ENCODE measurements around the gene ZNF302.
"Not testable (repeated sequence)": the region's sequence is repeated elsewhere in the genome, so short reads cannot be mapped to it uniquely, and the experiment has no call there.

Gene ZNF302

DNA sequence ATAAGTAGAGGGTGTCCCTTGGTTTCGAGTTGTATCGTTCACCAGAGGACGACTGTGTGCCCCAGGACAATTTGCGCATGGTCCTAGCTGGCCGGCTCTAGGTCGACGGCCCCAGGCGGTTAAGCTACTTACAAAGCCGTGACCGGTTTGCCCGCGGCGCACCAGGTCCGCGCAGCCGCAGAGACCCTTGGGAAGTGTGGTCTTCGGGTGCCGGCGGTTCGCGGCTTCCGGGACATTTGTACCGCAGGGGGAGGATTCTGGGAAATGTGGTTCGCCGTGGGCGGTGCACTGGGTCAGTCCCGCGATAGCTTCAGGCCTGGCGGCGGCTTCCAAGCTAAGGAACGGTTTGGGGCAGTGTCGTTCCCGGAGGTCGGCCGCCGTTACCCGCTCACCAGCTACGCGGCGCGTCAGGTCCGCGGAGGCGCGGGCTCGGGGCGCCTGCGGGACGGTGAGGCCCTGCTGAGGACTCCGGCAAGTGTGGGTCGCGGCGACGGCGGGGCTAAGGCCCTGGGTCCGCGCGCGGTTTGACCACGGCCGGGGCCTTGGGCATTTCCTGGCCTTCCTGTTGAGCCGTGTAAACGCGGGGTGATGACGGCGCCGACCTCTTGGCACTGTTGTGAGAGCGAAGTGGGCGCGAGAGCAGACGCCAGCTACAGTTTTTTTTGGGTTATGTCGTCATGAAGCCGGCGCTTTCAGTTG, at the start of gene ZNF302:
TSS of gene ZNF302 (plus strand) at position 293 of the 699 bp plus-strand sequence. CDS start 1,127 bp downstream, outside the sequence.
- DNase-seq = peak; percentile 93

DNA sequence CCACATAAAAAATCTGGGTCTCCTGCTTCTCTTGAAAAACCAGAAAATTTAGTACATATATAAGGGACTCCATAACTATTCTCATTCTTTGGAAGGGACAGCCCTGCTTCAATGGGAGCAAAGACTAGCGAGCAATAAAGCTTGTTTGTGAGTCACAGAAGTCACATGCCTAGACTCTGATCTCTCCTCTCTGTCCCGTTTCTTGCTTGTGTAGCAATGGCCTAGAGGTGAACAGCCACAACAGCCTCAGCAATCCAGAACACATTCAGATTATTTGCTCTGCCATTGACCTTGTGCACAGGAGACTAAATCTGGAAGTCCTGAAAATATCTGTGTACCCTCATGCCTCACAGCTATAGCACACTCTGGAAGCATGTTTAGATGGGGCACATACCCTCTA, 43.7 kb upstream of the ZNF302 start:
- DNase-seq = no peak

DNA sequence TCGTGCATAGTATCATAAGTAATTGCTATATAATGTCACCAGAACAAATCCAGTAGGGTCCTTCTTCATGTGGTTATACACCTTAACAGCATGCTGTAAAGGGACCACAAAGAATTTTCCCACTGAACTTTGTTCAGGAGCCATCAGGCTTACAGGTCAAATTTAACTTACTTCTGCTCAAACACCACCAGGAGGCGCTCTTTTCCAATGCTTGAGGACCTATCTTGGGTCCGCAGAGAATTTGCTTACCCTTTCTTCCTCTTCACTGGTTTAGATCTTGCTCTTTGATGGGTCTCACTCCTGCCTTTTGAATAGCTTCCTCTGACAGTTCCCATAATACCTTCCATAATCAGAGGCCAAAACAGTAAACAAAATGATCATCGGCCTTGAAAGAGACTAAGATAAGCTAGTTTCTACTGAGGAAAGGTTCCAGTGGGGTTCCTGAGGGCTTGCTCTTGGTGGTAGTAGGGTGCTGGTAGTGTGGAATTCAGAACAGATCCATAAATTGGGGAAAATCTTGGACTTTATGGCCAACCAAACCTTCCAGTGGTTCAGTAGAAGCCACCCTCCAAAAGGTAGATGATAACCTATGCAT, 37.9 kb upstream of the ZNF302 start:
- peak; percentile 68 for DNase-seq

DNA sequence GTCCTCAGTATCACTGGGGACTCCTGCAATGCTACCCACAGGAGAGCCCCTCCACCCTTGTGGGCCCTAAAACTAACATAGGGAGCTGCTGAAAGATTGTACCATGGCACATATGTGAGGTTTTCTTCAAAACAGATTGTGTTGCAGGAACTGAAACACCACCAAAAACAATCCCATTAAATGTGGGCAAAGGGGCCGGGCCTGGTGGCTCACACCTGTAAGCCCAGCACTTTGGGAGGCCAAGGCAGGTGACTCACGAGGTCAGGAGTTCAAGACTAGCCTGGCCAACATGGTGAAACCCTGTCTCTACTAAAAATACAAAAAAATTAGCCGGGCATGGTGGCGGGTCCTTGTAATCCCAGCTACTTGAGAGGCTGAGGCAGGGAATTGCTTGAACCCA, 35.2 kb upstream of the ZNF302 start:
- DNase-seq = no peak

DNA sequence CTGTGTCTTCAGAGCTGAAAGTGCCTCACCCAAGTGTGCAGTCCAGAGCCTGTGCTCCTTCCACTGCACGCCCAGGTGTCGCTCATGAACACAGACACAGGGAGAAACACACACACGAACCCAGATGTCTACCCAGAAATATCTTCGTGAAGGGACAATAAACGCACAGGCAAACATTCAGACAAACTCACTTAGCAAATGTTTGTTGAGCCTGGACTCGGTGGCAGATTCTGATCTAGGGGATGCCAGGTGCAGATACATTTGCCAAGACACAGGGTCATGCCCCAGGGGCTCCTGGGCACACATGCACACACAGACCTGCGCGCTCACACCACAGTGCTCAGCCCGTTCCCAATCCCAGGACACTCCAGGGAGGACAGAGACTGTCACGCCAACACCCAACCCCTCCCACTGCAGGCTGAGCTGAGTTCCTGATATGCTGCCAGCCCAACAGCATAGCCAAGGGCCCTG, 32.5 kb upstream of the ZNF302 start:
- DNase-seq = no peak

DNA sequence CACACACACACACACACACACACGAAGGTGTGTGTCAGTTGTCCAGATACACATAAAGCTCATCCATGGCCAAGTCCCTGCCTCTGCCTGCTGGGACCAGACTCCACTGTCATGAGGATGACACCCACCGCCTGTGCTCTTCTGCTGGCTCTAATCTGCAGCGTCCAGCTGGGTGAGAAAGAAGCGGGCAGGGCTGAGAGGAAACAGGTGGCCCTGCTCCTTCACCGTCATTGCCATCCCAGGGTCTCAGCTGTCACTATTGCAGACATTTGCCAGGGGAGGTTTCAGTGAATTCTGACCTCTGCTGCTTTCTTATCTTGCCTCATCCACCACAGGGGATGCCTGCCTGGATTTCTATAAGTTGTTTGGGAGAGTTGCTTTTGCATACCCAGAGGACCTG, 31.9 kb upstream of the ZNF302 start:
- no peak for DNase-seq

DNA sequence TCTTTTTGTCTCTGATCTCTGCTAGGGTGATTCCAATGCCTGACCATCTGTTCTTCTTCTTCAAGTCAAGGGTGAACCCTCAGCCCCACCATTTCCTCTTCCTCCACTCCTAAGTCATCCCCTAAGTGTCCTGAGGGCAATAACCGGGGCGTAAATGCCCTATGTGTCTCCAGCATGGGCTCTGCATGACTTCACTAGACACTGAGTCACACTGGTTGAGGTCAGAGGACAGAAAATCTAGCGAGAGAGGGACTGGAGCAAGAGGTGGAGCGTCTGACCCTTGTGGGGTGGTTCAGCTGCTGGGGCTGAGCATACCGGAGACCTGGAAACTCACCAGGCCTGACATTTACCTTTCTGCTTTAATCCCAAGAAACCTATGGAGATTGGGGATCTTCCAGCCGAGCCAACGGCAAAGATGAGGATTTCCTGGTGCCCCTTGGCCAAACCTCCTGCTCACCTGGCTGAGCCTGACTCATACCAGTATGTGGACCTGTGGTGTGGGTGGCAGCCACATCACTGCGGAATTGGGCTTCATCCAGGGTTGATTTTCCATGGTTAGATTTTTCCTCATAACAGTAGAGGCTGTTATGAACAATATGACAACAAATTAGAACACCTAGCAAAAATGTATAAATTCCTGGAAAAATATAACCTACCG, 27.5 kb upstream of the ZNF302 start:
- no peak for DNase-seq

DNA sequence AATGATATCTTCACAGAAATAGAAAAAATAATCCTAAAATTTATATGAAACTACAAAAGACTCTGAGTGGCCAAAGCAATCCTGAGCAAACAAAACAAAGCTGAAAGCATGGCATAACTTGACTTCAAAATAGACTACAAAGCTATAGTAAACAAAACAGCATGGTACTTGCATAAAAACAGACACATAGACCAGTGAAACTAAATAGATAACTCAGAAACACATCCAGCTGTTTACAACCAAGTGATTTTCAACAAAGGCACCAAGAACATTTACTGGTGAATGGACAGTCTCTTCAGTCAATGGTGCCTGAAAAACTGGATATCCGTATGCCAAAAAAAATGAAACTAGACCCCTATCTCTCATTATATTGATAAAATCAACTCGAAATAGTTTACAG, 25.7 kb upstream of the ZNF302 start:
- DNase-seq = no peak

DNA sequence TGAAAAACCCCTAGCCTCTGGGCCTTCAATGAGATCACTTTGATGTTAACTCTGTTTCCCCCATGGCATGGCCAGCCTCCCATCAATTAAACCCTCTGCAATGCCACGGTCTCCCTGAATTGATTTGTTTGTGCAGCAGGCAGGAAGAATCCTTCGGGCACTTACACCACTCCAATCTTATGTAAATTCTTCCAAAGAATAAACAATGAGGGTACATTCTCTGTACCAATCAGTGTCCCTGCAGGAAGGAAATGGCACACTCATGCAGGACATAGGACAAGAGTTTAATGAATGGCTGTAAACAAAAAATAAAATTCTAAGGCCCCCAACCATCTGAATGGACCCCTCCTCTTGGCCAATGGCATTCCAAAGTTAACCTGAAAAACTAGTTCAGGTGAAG, 22.7 kb upstream of the ZNF302 start:
- no peak for DNase-seq

DNA sequence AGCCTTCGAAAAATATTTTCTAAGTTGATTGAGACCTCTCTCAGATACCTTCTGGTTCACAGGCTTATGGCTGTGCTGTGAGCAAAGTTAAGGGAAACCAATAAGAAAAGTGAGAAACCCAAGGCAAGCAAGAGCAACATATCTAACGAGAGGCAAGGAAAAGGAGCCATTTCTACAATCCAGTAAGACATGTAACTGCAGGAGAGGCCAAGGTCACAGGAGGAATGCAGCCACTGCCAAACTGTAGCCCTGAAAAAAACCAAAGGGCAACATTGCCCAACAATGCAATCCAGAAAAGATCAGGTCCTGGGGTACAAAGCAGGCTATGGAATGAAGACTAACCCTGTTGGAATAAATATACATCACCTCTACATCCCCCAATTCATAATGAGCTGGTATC, 21.8 kb upstream of the ZNF302 start:
- no peak for DNase-seq

DNA sequence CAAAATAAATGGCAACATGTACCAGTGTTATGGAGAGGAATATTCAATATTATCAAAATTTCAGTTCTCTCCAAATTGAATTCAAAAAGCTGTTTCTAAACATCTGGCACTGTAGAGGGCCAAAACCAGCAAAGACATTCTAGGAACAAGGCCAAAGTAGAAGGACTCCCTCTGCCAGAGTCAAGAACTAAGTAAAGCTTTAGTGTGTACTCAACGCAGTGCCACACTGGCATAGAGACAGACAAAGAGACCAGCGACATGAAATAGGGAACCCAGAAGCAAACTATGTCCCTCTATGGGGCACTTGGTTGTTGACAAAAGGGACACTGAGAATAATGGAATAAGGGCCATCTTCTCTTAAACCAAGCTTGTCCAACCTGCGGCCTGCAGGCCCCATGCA, 16.1 kb upstream of the ZNF302 start:
- DNase-seq = no peak

DNA sequence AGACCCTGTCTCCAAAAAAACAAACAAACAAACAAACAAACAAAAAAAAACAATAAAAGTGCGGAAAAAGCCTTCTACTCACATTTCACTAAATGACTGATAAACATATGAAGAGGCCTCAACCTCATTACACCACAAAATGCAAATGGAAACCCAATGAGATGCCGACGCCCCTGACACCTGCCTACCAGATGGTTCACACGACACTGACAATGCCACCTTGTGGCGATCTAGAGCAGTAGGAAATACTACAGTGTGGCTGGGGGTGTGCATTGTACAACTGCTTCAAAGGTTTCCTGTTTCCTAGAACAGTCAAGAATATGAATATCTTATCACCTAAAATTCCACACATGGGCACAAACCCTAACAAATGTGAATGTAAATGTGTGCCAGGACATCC, 14.6 kb upstream of the ZNF302 start:
- peak; percentile 25 for DNase-seq

DNA sequence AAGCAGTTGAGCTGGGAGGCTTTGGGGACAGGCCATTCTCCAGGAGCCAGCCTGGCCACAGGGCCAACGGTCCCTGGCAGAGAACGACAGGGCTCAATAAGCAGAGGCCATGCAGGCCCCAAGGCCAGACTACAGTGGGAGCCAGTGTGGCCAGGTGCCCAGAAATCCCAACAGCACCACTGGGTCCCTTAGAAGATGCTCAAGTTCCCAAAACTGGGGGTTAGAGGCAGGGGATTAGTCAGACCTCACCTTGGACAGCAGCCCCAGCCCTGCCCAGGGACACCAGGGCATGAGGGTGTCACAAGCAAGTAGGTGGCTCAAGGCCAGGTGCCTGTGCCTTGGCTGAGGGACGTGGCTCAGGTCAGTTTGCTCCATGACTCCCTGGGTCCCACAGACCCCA, 13.3 kb upstream of the ZNF302 start:
- no peak for DNase-seq

DNA sequence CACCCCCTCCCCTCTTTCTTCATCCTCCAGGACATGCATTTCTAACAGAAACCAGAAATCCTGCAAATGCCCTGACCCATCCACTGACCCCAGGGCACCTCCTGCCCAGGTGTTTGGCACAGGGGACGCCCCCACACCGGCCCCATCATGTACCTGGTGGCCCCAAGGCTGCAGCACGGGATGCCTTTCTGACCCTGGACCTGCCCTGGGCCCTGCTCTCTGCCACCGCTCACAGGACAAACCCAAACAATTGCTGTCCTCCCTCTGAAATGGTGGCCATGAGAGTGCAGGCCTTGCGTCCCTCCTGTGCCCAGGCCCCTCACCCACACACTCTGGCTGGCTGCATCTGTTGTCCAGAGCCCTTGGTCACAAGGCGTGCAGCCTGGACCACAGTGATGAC, 12.6 kb upstream of the ZNF302 start:
- no peak for DNase-seq

DNA sequence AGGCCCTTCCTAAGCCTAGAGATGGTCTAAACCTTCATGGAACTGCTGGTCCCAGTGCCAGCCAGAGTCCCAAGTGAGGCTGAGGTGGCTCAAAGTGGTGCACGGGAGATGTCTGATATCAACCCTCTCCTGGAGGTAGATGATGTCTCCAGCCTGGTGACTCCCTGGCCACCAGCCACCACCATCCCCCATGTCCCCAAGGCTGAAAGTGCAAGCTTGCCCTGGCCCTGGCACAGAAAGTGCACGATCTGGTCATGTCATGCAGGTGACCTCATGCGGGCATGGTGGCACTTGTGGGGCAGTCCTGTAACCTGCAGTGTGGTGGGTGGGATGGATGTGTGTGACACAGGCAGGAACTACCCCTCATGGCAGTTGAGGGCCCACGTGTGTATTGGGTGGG, 12.2 kb upstream of the ZNF302 start:
- not testable (repeated sequence) for DNase-seq

DNA sequence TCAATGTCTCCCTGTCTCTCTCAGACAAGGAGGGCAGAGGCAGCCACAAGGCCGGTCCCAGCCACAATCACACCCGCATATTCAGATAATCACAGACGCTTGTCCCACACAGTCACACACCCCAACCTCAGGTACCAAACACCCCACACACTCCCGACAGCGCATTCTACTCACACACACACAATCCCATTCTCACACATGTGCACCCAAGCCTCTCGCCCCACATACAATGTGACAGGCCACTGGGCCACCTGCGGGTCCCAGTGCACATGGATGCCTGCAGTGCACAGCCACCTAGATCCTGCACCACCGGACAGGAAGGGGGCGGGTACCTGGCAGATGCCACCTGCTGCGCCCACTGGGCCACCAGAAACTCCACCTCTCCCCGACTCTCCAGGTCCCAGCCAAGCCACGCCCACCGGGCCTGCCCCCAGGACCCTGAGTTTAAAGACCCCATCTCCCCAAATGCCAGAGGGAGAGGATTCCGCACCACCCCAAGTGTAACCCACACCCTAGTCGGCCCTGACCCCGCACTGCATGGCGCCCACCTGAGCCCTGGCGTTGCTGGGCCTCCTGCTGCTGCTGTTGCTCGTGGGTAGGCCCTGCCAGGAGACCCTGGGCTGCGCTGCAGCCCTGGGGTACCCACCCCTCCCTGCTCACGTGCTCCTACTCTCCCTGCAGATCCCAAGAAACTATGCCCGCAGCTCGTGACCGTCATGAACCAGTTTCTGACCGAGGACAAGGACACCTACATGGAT, 11.1 kb upstream of the ZNF302 start:
- DNase-seq = no peak

DNA sequence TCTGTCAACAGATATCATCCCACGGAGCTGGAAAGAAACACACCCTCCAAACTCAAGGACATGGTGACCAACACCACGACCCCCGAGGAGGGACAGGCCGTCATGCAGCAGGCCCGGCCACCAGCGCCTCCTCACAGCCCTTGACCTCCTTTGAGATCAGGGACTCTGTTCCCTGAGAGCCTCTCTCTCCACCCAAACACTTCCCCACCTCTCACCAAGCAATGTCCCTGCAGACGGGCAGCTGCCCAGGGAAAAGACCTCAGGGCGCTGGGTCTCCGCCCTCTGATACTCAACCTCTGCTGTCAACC, 10.6 kb upstream of the ZNF302 start:
- no peak for DNase-seq

DNA sequence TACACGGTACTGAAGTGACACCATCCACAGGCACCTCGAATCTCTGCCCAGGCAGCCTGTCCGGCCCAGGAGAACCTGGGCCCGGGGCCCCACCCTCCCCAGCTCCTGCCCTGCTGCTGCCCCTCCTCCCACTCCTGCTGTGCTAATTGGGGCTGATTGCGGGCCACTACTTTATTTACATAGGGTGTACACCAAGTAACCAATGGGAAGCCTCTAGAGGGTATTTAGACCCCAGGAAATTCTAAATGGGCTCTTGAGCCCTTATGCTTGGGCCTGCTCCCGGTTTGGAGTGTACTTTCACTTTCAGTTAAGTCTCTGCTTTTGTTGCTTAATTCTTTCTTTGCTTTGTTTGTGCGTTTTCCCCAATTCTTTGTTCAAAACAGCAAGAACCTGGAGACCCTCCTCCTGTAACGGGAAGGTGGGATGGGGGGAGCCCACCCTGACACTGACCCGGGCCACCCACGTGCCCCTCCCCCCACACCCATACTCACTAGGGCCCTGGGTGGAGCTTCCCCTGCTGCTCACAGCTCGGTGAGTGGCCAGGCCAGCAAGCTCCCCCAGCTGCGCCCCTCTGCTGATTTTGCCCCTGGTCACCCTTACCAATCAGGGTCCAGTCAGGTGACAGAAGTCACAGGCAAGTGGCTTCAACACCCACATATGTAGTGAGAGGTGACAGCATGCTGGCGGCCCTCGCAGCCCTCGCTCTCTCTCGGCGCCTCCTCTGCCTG, 10.0 kb upstream of the ZNF302 start:
- peak; percentile 42 for DNase-seq

DNA sequence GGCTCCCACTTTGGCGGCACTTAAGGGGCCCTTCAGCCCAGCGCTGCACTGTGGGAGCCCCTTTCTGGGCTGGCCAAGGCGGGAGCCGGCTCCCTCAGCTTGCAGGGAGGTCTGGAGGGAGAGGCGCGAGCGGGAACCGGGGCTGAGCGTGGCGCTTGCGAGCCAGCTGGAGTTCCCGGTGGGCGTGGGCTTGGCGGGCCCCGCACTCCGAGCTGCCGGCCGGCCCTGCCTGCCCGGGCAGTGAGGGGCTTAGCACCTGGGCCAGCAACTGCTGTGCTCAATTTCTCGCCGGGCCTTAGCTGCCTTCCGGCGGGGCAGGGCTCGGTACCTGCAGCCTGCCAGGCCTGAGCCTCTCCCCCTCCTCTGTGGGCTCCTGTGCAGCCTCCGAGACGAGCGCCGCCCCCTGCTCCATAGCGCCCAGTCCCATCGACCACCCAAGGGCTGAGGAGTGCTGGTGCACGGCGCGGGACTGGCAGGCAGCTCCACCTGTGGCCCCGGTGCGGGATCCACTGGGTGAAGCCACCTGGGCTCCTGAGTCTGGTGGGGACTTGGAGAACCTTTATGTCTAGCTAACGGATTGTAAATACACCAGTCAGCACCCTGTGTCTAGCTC, 9.3 kb upstream of the ZNF302 start:
- peak; percentile 19 for DNase-seq

DNA sequence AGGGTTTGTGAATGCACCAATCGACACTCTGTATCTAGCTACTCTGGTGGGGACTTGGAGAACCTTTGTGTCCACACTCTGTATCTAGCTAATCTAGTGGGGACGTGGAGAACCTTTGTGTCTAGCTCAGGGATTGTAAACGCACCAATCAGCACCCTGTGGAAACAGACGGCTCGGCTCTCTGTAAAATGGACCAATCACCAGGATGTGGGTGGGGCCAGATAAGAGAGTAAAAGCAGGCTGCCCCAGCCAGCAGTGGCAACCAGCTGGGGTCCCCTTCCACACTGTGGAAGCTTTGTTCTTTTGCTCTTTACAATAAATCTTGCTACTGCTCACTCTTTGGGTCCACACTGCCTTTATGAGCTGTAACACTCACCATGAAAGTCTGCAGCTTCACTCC, 8.8 kb upstream of the ZNF302 start:
- peak; percentile 19 for DNase-seq

DNA sequence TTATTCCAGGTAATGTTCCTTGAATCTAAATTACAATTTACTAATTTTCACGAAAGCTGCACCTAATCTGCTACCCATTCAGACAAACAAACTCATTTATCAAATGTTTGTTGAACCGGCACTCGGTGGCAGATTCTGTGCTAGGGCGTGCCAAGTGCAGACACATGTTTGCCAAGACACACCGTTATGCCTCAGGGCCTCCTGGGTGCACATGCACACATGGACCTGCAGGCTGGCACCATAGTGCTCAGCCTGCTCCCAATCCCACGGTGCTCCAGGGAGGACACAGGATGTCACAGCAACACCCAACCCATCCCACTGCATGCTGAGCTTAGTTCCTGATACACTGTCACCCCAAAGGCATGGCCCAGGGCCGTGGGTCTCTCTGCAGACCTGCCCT, 8.2 kb upstream of the ZNF302 start:
- no peak for DNase-seq

DNA sequence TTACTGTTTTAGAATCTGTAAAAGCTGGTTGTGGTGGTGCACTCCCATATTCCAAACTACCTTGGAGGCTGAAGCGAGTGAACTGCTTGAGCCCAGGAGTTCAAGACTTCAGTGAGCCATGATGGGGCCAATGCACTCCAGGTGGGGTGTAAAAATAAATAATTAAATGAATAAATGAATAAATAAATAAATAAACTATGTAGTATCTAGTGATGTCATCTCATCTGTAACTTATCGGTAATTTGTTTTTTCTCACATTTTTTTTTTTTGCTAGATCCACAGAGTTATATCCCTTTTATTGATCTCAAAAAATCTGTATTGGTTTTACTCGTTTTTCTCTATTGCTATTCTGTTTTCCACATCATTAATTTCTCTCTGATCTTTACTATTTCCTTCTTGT, 5.5 kb upstream of the ZNF302 start:
- DNase-seq = no peak

DNA sequence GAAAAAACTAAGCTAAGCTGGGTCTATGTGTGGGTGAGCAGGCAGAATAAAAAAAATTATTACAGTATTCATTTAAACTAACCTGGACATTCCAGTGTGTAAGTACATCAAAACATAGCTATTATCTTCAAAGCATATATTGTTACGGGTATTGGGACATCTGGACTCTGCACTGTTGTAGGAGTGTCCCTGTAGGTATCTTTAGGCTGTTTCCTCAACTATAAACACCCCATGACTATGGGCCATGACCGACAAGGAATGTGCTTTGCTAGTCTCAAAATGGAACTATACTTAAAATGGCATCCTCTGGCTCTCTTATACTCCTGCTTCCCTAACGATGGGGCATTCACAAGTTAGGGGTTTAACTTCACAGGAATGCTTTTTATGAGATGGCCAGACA, 3.9 kb upstream of the ZNF302 start:
- DNase-seq = no peak

Data from NCI-H1105 treated with DMSO at 0.1 percent for 48 hours (cell line).